GM19452 (cell line): ENCODE measurements around the gene NXF3.
"Not testable (repeated sequence)": the region's sequence is repeated elsewhere in the genome, so short reads cannot be mapped to it uniquely, and the experiment has no call there.

Experiments used
- ATAC-seq: cut with Tn5 transposase; IDR thresholded peaks from one replicate; pipeline ENCODE4 v1.9.1; 2021; ENCODE audit not compliant: unreplicated experiment

The NXF3 gene

DNA sequence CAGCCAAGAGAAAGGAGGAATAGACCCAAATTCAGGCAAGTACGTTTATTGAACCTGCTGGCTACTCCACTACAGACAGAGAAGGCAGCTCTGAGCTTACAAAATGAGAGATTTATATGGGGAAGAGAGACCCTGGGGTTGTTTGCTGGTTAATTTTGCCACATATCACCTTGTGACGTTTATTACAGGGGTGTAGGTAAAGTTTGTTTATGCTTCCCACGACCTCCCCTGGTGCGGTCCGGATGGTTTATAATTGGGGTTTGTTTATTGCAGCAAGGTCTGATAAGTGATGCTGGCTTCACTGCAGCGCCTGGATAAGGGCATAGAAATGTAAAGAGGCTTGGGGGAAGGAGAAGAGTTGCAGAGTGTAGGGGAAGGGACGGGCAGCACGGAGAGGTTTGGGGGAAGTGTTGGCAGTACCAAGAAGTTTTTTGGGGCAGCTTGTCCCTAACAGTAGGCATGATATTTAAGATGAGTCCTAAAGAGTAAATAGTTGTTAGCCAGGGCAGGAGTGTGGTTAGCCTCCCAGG, 41.6 kb downstream of the NXF3 start:
- ATAC-seq: no peak

GRCh38 chrX:103033371-103033770, 59.6 kb downstream of the NXF3 start:
- not testable (repeated sequence) for ATAC-seq
